ENCODE data around the gene AGPS. TPM values are rescaled to one million over a fixed set of nuclear protein-coding genes. Genes with fewer than 3 reads are reported as not detected.

The AGPS gene
- total and polyA plus RNA-seq, 9 of the 15 experiments (the other 6 are each of a cell fraction or from before 2014, with no cell fraction given): 15.5 to 211 (median 63.1) TPM

DNA sequence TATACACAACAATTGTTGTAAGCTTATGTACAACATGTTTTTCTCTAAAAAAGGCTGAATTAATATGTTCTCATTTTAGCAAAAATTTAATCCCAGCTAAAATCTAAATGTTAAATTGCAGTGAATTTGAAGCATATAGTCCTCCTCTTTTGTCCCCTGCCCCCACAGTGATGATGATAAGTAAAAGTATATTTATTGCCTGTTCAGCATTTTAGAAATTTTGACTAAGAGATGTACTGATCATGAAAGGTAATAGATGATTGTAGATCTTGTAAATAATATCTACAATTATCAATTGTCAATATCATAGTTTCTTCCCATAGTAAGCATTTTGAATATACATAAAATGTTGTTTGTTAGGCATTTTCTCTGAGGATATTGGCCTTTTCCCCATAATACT is 113.9 kb downstream of the AGPS start:
- Histone ChIP-seq H3K4me3 (no peak overlapping the region), H3K36me3 (ENCODE audit: control insufficient read depth, insufficient read depth, low read length) (peaks cover 42% of the 10 kb centered on the region; the same call in 2 of the 3 replicates), H3K9me3 (replicated peaks; ENCODE audit: control insufficient read depth, insufficient read depth, low read depth, low read length) (no peaks in the 10 kb centered on the region), H3K4me2 (ENCODE audit: insufficient read depth, low read length) (no peak overlapping the region), H3K9ac (ENCODE audit: insufficient read depth in 1 of 2, low read depth in 2 of 2, low read length in 2 of 2) (no peak overlapping the region), H3K79me2 (ENCODE audit: control insufficient read depth, insufficient read depth, low read length) (no peaks in the 10 kb centered on the region), H3K4me1 (replicated peaks in 1 of 2; ENCODE audit: control insufficient read depth in 2 of 2, insufficient read depth in 2 of 2, low read length in 2 of 2) (no peaks in the 10 kb centered on the region), H3K9me1 (ENCODE audit: control insufficient read depth, insufficient read depth, low read length) (no peaks in the 10 kb centered on the region), H2AFZ (ENCODE audit: low read depth, low read length) (no peak overlapping the region), H3K27ac (ENCODE audit: extremely low read depth, low read depth, low read length) (no peak overlapping the region), H3K27me3 (ENCODE audit: control insufficient read depth in 2 of 2, insufficient read depth in 2 of 2, low read length in 2 of 2) (no peaks in the 10 kb centered on the region), H4K20me1 (replicated peaks; ENCODE audit: control insufficient read depth, insufficient read depth, low read length) (no peaks in the 10 kb centered on the region)
- BruUV-seq (replicated peaks): no TSS peak
- FAIRE-seq (no peak), ATAC-seq (no peak), DNase-seq (ENCODE audit: extremely low read depth in 1 of 4, low spot score in 3 of 4) (no peak)
- intact Hi-C loops (cut with micrococcal nuclease) (no loop called here), in situ Hi-C loops (cut with MboI) (no loop called here)
- POLR2A ChIA-PET: interaction anchor here (1.2 kb wide), 1 partner anchor 242 kb away, joined by 3 read pairs; the partner anchor contains the start of gene NFE2L2
- peak; percentile 94 for TF ChIP-seq ZNF316 (IDR thresholded peaks at IDR 0.05)
- TF ChIP-seq, protein P1, sequence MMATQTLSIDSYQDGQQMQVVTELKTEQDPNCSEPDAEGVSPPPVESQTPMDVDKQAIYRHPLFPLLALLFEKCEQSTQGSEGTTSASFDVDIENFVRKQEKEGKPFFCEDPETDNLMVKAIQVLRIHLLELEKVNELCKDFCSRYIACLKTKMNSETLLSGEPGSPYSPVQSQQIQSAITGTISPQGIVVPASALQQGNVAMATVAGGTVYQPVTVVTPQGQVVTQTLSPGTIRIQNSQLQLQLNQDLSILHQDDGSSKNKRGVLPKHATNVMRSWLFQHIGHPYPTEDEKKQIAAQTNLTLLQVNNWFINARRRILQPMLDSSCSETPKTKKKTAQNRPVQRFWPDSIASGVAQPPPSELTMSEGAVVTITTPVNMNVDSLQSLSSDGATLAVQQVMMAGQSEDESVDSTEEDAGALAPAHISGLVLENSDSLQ (IDR thresholded peaks at IDR 0.05): no peak
- TF ChIP-seq MAFG (tag; conservative IDR thresholded peaks at IDR 0.05): peak; percentile 69
- TF ChIP-seq EP400 (IDR thresholded peaks at IDR 0.05): no peak
- TF ChIP-seq C11orf30 (IDR thresholded peaks at IDR 0.05; ENCODE audit: low read depth): peak; percentile 87
- TF ChIP-seq MAFK (IDR thresholded peaks at IDR 0.05; ENCODE audit: low read length): peak; percentile 70
- peak; percentile 77 for TF ChIP-seq MAFF (IDR thresholded peaks at IDR 0.05; ENCODE audit: low read length)
- CTCF ChIA-PET (ENCODE audit: low intra/inter-chr PET ratio): interaction anchor here (0.6 kb wide), 1 partner anchor 1067 kb away, joined by 3 read pairs; no protein-coding TSS in a partner anchor

DNA sequence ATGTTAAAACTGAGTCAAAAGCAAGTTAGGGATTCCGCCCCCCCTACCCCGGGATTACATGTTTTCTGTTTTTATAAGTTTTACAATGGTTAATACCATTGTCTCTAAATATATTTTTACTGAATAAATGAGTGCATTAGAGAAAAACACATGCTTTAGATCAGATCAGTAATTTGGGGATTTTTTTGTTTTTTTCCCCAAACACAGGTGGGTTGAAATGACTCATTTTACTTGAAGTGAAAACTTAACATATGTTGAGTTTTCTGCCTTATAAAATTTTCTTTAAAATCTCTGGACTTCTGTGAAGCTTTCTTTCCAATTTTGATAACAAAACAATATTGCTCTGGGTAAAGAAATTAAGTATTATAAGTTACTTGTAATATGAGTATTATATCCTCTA is 114.4 kb downstream of the AGPS start:
- intact Hi-C loops (cut with micrococcal nuclease) (no loop called here), in situ Hi-C loops (cut with MboI) (no loop called here)
- Histone ChIP-seq H2AFZ (ENCODE audit: low read depth, low read length) (no peak overlapping the region), H3K4me1 (replicated peaks in 1 of 2; ENCODE audit: control insufficient read depth in 2 of 2, insufficient read depth in 2 of 2, low read length in 2 of 2) (no peaks in the 10 kb centered on the region), H3K9ac (ENCODE audit: insufficient read depth in 1 of 2, low read depth in 2 of 2, low read length in 2 of 2) (no peak overlapping the region), H4K20me1 (replicated peaks; ENCODE audit: control insufficient read depth, insufficient read depth, low read length) (no peaks in the 10 kb centered on the region), H3K9me3 (replicated peaks; ENCODE audit: control insufficient read depth, insufficient read depth, low read depth, low read length) (no peaks in the 10 kb centered on the region), H3K27me3 (ENCODE audit: control insufficient read depth in 2 of 2, insufficient read depth in 2 of 2, low read length in 2 of 2) (no peaks in the 10 kb centered on the region), H3K4me3 (no peak overlapping the region), H3K79me2 (ENCODE audit: control insufficient read depth, insufficient read depth, low read length) (no peaks in the 10 kb centered on the region), H3K4me2 (ENCODE audit: insufficient read depth, low read length) (no peak overlapping the region), H3K36me3 (ENCODE audit: control insufficient read depth, insufficient read depth, low read length) (peaks cover 42% of the 10 kb centered on the region; the same call in 2 of the 3 replicates), H3K9me1 (ENCODE audit: control insufficient read depth, insufficient read depth, low read length) (no peaks in the 10 kb centered on the region), H3K27ac (ENCODE audit: extremely low read depth, low read depth, low read length) (no peak overlapping the region)
- ATAC-seq (no peak), FAIRE-seq (no peak), DNase-seq (ENCODE audit: extremely low read depth in 1 of 4, low spot score in 3 of 4) (no peak)
- 100% methylated on average over 2 of the region's 2 CpGs for WGBS (ENCODE audit: insufficient coverage, low coverage, missing lambda C conversion rate)
- no peak for TF ChIP-seq PTTG1 (tag; IDR thresholded peaks at IDR 0.05; ENCODE audit: low read depth)
- TF ChIP-seq, protein P2, sequence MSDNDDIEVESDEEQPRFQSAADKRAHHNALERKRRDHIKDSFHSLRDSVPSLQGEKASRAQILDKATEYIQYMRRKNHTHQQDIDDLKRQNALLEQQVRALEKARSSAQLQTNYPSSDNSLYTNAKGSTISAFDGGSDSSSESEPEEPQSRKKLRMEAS (CRISPR knock-in tag; IDR thresholded peaks at IDR 0.05): no peak
- no peak for TF ChIP-seq NEUROD1 (IDR thresholded peaks at IDR 0.05; ENCODE audit: borderline replicate concordance, low read depth, low read length, partially characterized antibody)
- no peak for TF ChIP-seq BCL6 (CRISPR knock-in tag; IDR thresholded peaks at IDR 0.05)
- TF ChIP-seq, protein P3, sequence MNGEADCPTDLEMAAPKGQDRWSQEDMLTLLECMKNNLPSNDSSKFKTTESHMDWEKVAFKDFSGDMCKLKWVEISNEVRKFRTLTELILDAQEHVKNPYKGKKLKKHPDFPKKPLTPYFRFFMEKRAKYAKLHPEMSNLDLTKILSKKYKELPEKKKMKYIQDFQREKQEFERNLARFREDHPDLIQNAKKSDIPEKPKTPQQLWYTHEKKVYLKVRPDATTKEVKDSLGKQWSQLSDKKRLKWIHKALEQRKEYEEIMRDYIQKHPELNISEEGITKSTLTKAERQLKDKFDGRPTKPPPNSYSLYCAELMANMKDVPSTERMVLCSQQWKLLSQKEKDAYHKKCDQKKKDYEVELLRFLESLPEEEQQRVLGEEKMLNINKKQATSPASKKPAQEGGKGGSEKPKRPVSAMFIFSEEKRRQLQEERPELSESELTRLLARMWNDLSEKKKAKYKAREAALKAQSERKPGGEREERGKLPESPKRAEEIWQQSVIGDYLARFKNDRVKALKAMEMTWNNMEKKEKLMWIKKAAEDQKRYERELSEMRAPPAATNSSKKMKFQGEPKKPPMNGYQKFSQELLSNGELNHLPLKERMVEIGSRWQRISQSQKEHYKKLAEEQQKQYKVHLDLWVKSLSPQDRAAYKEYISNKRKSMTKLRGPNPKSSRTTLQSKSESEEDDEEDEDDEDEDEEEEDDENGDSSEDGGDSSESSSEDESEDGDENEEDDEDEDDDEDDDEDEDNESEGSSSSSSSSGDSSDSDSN (IDR thresholded peaks at IDR 0.05; ENCODE audit: borderline replicate concordance in 1 of 2, low read depth in 2 of 2, low read length in 2 of 2): no peak
- no peak for TF ChIP-seq COPS2 (conservative IDR thresholded peaks at IDR 0.05)
- no peak for TF ChIP-seq FOS (IDR thresholded peaks at IDR 0.05; ENCODE audit: extremely low read depth, insufficient read length)
- ChIA-PET CTCF (ENCODE audit: low intra/inter-chr PET ratio) (no interaction called here), POLR2A (no interaction called here)
- no TSS peak for BruUV-seq (replicated peaks)
